Activated naive CD4-positive, alpha-beta T cell treated with anti-CD3 and anti-CD28 coated beads, Interleukin-2, amount 50 U/mL, for 24 hours (primary cell): ENCODE data around the gene ZP2.
"Not testable (repeated sequence)": the region's sequence is repeated elsewhere in the genome, so short reads cannot be mapped to it uniquely, and the experiment has no call there.

ENCODE experiments used
- H3K27ac Mint-ChIP-seq: one replicate; pipeline ENCODE4 v1.8.0; 2021; ENCODE audit warnings: mild to moderate bottlenecking, mixed read lengths
- H3K27me3 Mint-ChIP-seq: one replicate; pipeline ENCODE4 v1.8.0; 2021; ENCODE audit warnings: mixed read lengths
- H3K36me3 Mint-ChIP-seq: one replicate; pipeline ENCODE4 v1.8.0; 2021; ENCODE audit warnings: mixed read lengths
- H3K4me1 Mint-ChIP-seq: one replicate; pipeline ENCODE4 v1.8.0; 2021; ENCODE audit warnings: mixed read lengths
- H3K4me3 Mint-ChIP-seq: one replicate; pipeline ENCODE4 v1.8.0; 2021; ENCODE audit warnings: mild to moderate bottlenecking, mixed read lengths
- H3K9me3 Mint-ChIP-seq: one replicate; pipeline ENCODE4 v1.8.0; 2021; ENCODE audit warnings: mixed read lengths

Gene ZP2

GRCh38 chr16:21211486-21211885, at the start of gene ZP2:
ZP2 (minus strand) TSS chr16:21211574; CDS start chr16:21211547, 27 bp downstream.
- Mint-ChIP-seq H3K4me3 (no peak within 1 kb of the TSS), H3K4me1 (no peaks in the 10 kb centered on the region), H3K9me3 (no peaks in the 10 kb centered on the region), H3K27ac (no peak within 1 kb of the TSS), H3K36me3 (no peaks in the 10 kb centered on the region), H3K27me3 (peaks cover 7% of the 10 kb centered on the region)

GRCh38 chr16:21257284-21257683, 45.9 kb upstream of the ZP2 start:
- H3K27ac Mint-ChIP-seq: no peak overlapping the region
- no peaks in the 10 kb centered on the region for H3K9me3 Mint-ChIP-seq
- no peaks in the 10 kb centered on the region for H3K4me1 Mint-ChIP-seq
- no peaks in the 10 kb centered on the region for H3K36me3 Mint-ChIP-seq
- peaks cover 6% of the 10 kb centered on the region for H3K27me3 Mint-ChIP-seq
- H3K4me3 Mint-ChIP-seq: no peak overlapping the region

- Mint-ChIP-seq H3K27ac (no peak overlapping the region), H3K9me3 (no peaks in the 10 kb centered on the region), H3K36me3 (no peaks in the 10 kb centered on the region), H3K27me3 (peaks cover 7% of the 10 kb centered on the region), H3K4me3 (no peak overlapping the region), H3K4me1 (no peaks in the 10 kb centered on the region)
Observed at GRCh38 chr16:21256636-21257035, 45.3 kb upstream of the ZP2 start.

GRCh38 chr16:21253470-21253869, 42.1 kb upstream of the ZP2 start:
- no peaks in the 10 kb centered on the region for H3K36me3 Mint-ChIP-seq
- H3K27me3 Mint-ChIP-seq: peaks cover 14% of the 10 kb centered on the region
- no peak overlapping the region for H3K4me3 Mint-ChIP-seq
- no peak overlapping the region for H3K27ac Mint-ChIP-seq
- H3K9me3 Mint-ChIP-seq: no peaks in the 10 kb centered on the region
- H3K4me1 Mint-ChIP-seq: no peaks in the 10 kb centered on the region

- Mint-ChIP-seq H3K36me3 (no peaks in the 10 kb centered on the region), H3K9me3 (no peaks in the 10 kb centered on the region), H3K4me1 (no peaks in the 10 kb centered on the region), H3K4me3 (no peak overlapping the region), H3K27ac (no peak overlapping the region), H3K27me3 (peaks cover 14% of the 10 kb centered on the region)
Observed at GRCh38 chr16:21250072-21250923, 38.9 kb upstream of the ZP2 start.

- not testable (repeated sequence) for H3K9me3 Mint-ChIP-seq, H3K36me3 Mint-ChIP-seq, H3K4me1 Mint-ChIP-seq, H3K27ac Mint-ChIP-seq, H3K4me3 Mint-ChIP-seq
- H3K27me3 Mint-ChIP-seq: peaks cover 13% of the 10 kb centered on the region
Observed at GRCh38 chr16:21248179-21248578, 36.8 kb upstream of the ZP2 start.

- Mint-ChIP-seq H3K9me3 (no peaks in the 10 kb centered on the region), H3K4me1 (no peaks in the 10 kb centered on the region), H3K27ac (no peak overlapping the region), H3K27me3 (peaks cover 4% of the 10 kb centered on the region), H3K4me3 (no peak overlapping the region), H3K36me3 (no peaks in the 10 kb centered on the region)
Observed at GRCh38 chr16:21244518-21245215, 33.3 kb upstream of the ZP2 start.

GRCh38 chr16:21242756-21243155, 31.4 kb upstream of the ZP2 start:
- H3K36me3 Mint-ChIP-seq: no peaks in the 10 kb centered on the region
- no peaks in the 10 kb centered on the region for H3K4me1 Mint-ChIP-seq
- H3K27me3 Mint-ChIP-seq: peaks cover 2% of the 10 kb centered on the region
- H3K27ac Mint-ChIP-seq: no peak overlapping the region
- H3K9me3 Mint-ChIP-seq: no peaks in the 10 kb centered on the region
- no peak overlapping the region for H3K4me3 Mint-ChIP-seq

- Mint-ChIP-seq H3K9me3 (no peaks in the 10 kb centered on the region), H3K27me3 (no peaks in the 10 kb centered on the region), H3K4me3 (no peak overlapping the region), H3K4me1 (no peaks in the 10 kb centered on the region), H3K36me3 (no peaks in the 10 kb centered on the region), H3K27ac (no peak overlapping the region)
Observed at GRCh38 chr16:21239646-21240045, 28.3 kb upstream of the ZP2 start.

GRCh38 chr16:21236831-21237230, 25.5 kb upstream of the ZP2 start:
- no peak overlapping the region for H3K27ac Mint-ChIP-seq
- H3K4me3 Mint-ChIP-seq: no peak overlapping the region
- peaks cover 14% of the 10 kb centered on the region for H3K27me3 Mint-ChIP-seq
- H3K9me3 Mint-ChIP-seq: no peaks in the 10 kb centered on the region
- H3K4me1 Mint-ChIP-seq: no peaks in the 10 kb centered on the region
- no peaks in the 10 kb centered on the region for H3K36me3 Mint-ChIP-seq

- no peak overlapping the region for H3K4me3 Mint-ChIP-seq
- no peak overlapping the region for H3K27ac Mint-ChIP-seq
- H3K36me3 Mint-ChIP-seq: no peaks in the 10 kb centered on the region
- peaks cover 20% of the 10 kb centered on the region for H3K27me3 Mint-ChIP-seq
- no peaks in the 10 kb centered on the region for H3K9me3 Mint-ChIP-seq
- H3K4me1 Mint-ChIP-seq: no peaks in the 10 kb centered on the region
Observed at GRCh38 chr16:21235199-21235585, 23.8 kb upstream of the ZP2 start.

GRCh38 chr16:21233521-21234150, 22.3 kb upstream of the ZP2 start, which contains the start of gene ANKS4B:
ANKS4B (plus strand) TSS chr16:21233699; CDS start chr16:21233738, 39 bp downstream.
- no peak within 1 kb of the TSS for H3K4me3 Mint-ChIP-seq
- no peaks in the 10 kb centered on the region for H3K4me1 Mint-ChIP-seq
- H3K27ac Mint-ChIP-seq: no peak within 1 kb of the TSS
- H3K9me3 Mint-ChIP-seq: no peaks in the 10 kb centered on the region
- no peaks in the 10 kb centered on the region for H3K36me3 Mint-ChIP-seq
- peaks cover 23% of the 10 kb centered on the region for H3K27me3 Mint-ChIP-seq

GRCh38 chr16:21233045-21233520, 21.7 kb upstream of the ZP2 start:
- H3K4me1 Mint-ChIP-seq: no peaks in the 10 kb centered on the region
- no peaks in the 10 kb centered on the region for H3K9me3 Mint-ChIP-seq
- H3K27me3 Mint-ChIP-seq: peaks cover 24% of the 10 kb centered on the region
- no peaks in the 10 kb centered on the region for H3K36me3 Mint-ChIP-seq
- no peak overlapping the region for H3K27ac Mint-ChIP-seq
- H3K4me3 Mint-ChIP-seq: no peak overlapping the region

- no peaks in the 10 kb centered on the region for H3K36me3 Mint-ChIP-seq
- peaks cover 5% of the 10 kb centered on the region for H3K4me1 Mint-ChIP-seq
- no peak overlapping the region for H3K27ac Mint-ChIP-seq
- H3K4me3 Mint-ChIP-seq: no peak overlapping the region
- peaks cover 25% of the 10 kb centered on the region for H3K27me3 Mint-ChIP-seq
- H3K9me3 Mint-ChIP-seq: no peaks in the 10 kb centered on the region
Observed at GRCh38 chr16:21228361-21228872, 17.0 kb upstream of the ZP2 start.

GRCh38 chr16:21227866-21228265, 16.5 kb upstream of the ZP2 start:
- Mint-ChIP-seq H3K27ac (no peak overlapping the region), H3K4me1 (peaks cover 5% of the 10 kb centered on the region), H3K27me3 (peaks cover 21% of the 10 kb centered on the region), H3K36me3 (no peaks in the 10 kb centered on the region), H3K4me3 (no peak overlapping the region), H3K9me3 (no peaks in the 10 kb centered on the region)

- Mint-ChIP-seq H3K27ac (no peak overlapping the region), H3K4me1 (peaks cover 5% of the 10 kb centered on the region), H3K27me3 (peaks cover 17% of the 10 kb centered on the region), H3K4me3 (no peak overlapping the region), H3K36me3 (no peaks in the 10 kb centered on the region), H3K9me3 (no peaks in the 10 kb centered on the region)
Observed at GRCh38 chr16:21226749-21227148, 15.4 kb upstream of the ZP2 start.
